SKM-1 (cell line): Measurements from ENCODE around the gene NCSTN.

Source experiments
- DNase-seq: peaks from one replicate; lab custom pipeline; 2025; ENCODE audit not compliant: unreplicated experiment; lab: John Stamatoyannopoulos, UW

NCSTN gene

GRCh38 chr1:160342953-160343869 lies at the start of gene NCSTN, which contains the start of gene COPA:
Gene NCSTN (plus strand): TSS chr1:160343383. CDS start chr1:160343397, 14 bp downstream.
Gene COPA (minus strand): TSS chr1:160343250. CDS start chr1:160343170, 80 bp downstream.
- peak; percentile 97 for DNase-seq

- no peak for DNase-seq
These were observed 47.1 kb upstream of the NCSTN start for GRCh38 chr1:160296036-160296435.

GRCh38 chr1:160300173-160300572 lies 43.0 kb upstream of the NCSTN start:
- no peak for DNase-seq

DNA sequence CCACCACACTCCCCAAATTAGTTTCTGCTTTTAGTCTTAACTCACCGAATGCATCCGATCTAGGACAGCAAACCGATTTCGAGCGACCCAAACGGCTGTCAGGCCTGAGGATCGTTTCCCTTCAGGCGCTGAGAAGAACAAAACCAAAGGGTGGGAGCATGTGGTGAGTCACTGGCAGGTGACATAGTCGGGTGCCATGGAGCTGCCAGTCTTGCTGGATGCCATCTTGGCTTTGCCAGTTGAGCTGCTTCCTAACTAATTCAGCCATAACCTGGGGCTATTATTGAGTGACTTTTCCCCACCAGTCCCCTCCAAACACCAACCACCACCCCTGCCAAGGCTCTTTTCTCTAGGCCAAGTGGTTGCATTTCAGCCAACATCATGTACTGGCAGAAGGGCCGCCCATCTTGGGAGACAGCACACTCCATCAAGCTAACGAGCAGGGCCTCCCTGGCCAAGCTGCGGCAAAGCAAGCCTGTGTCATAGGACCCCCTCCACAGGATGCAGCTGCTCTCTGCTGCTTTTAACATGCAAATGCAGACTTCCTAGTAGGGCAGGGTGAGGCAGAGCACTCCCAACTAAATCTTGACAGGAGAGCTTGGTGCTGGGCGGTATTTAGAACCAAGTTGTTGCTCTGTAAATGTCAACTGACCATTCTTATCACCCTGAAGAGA lies 35.9 kb upstream of the NCSTN start:
- DNase-seq: no peak

DNA sequence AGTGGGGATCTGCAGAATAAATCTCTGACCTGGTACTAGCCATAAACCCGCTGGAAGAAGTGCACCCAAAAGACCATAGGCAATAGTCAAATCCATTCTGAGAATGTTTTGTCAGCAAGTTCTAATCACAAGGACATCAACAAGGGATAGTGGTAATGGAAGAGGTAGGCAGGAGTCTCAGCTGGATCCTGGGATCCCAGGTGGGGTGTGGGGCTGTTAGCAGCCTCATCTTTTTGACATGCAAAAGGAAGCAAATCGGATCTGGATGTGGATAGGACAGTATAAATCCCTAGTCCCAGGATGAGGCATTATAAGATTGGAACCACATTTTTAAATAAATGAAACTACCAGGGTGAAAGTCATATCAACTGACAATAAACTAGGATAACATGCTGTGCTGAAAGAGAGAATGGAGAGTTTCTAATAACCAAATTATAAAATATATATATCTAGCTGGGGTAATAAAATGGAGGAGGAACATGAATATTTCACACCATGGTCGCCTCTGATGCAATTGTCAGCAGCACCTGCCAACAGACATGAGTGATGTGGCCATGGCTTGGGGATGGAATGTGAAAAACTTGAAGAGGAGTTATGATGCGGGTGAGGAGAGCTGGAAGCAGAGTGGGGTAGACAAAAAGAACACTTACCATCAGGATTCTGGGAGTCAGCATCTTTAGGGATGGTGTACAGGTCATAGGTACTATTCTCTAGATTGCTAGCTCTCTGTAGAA lies 34.6 kb upstream of the NCSTN start:
- DNase-seq: no peak

GRCh38 chr1:160309185-160309557 lies 34.0 kb upstream of the NCSTN start:
- DNase-seq: no peak

DNA sequence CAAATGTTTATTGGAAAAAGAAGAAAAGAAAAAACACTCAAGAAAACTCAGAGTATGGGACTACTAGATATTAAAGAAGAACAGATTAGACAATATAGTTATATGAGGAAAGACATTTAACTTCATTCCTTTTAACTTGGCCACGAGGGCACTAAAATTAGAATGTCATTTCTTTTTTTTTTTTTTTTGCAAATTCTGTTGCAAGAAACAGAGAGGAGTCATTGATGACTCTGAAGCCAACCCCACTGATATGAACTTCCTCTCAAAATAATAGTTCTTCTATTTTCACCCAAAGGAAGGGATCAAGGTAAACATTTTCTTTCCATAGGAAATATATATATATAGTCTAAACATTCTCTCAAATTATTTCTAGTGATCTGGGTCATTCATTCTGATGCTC lies 33.6 kb upstream of the NCSTN start:
- DNase-seq: no peak

- DNase-seq: no peak
These were observed 27.8 kb upstream of the NCSTN start for GRCh38 chr1:160315359-160315758.

GRCh38 chr1:160322831-160323230 lies 20.4 kb upstream of the NCSTN start:
- no peak for DNase-seq

DNA sequence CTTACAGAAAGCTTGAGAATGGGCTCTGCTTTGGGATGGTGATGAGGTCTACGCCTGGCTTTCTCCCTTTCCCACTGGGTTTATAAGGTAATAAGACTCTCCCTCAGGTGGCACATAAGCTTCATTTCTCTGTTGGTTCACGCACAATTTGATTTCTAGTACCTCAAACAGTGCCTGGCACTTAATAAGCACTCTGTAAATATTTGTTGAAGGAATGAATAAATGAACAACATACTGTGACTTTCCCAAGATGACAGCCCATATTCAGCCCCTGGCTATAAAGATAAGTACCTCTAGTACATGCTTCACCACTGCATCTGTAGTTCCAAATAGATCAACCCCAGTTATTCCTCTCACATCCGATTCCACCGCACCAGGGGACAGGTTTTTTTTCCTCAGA lies 17.9 kb upstream of the NCSTN start:
- no peak for DNase-seq

DNA sequence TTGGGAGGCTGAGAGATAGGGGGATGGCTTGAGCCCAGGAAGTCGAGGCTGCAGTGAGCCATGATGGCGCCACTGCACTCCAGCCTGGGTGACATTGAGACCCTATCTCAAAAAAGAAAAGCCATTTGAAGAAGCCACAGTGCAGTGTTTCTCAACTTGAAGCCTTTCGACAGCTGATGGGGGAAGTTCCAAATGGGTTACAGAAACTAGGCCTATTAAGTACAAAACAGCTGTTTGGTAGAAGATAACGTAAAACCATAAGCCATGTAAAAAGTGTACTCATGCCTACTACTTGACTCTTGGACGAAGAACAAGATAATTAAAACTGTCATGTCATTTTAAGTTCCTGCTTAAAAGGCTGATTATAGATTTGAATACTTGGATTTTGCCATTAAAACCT lies 16.8 kb upstream of the NCSTN start:
- no peak for DNase-seq

- DNase-seq: no peak
These were observed 15.0 kb upstream of the NCSTN start for GRCh38 chr1:160328184-160328583.

GRCh38 chr1:160330119-160330518 lies 13.1 kb upstream of the NCSTN start:
- no peak for DNase-seq

- DNase-seq: no peak
These were observed 10.7 kb upstream of the NCSTN start for GRCh38 chr1:160332516-160332915.

GRCh38 chr1:160338580-160338979 lies 4.6 kb upstream of the NCSTN start:
- peak; percentile 45 for DNase-seq

DNA sequence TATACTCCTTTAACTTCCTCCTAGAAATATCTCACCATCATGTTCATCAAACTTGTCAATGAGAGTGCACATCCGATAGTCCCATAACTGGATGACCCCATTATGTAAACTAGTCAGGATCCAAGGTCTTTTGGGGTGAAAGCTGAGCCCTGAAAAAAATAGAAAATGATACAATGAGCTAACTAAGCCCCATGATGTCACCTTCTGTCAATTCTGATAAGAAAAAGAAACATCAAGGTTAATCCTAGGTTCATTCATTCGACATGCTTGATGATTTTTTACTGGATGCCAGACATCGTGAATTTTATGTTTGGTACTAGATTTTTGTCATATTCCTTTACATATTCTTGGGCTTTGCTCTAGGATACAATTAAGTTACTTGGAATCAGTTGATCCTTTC lies 3.0 kb upstream of the NCSTN start:
- no peak for DNase-seq

- DNase-seq: no peak
These were observed 2.3 kb upstream of the NCSTN start for GRCh38 chr1:160340866-160341265.

DNA sequence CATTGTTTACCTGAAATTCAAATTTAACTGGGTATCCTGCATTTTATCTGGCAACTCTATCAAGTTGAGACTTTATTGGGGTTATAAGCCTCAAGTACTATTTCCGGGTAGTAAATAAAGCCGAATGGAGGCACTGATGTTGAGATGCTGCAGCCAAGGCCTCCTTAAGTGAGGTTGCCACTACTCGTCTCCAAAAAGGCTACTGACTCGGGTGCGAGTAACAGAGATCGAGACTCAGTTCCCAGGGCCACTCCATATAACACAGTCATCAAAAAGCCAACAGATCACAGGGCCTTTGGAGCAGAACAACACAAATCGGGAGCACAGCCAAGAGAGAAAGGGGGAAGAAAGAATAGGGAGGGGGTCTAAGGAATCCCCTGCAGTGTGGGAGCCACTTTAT lies 657 bp upstream of the NCSTN start:
- no peak for DNase-seq

DNA sequence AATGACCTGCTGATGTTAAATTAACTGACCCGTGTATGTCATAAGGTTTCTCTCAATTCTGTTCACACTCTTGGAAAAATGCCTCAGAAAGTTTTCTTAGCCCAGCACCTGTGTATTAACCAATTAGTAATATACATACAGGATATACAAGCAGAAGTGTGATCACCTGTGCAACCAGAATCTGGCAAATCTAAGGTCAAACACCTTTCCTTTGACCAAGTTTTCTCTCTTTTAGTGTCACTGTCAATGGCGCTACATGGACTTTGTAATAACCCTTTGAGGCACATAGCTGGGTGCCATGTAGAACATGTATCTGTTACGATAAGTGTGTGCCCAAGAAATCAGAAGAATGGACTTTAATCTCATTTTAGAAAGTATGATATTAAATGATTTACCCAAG lies 1.1 kb downstream of the NCSTN start:
- DNase-seq: no peak

- no peak for DNase-seq
These were observed 1.8 kb downstream of the NCSTN start for GRCh38 chr1:160344936-160345335.

DNA sequence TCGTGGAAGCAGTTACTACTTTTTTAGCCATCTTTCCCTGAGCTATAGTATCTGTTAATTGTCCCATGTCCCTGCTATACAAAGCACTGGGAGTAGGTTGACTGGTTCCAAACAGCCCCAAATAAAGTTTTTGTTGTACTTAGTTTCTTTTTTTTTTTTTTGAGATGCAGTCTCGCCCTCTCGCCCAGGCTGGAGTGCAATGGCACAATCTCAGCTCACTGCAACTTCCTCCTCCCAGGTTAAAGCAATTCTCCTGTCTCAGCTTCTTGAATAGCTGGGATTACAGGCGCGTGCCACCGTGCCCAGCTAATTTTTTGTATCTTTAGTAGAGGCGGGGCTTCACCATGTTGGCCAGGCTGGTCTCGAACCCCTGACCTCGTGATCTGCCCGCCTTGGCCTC lies 3.3 kb downstream of the NCSTN start:
- no peak for DNase-seq

GRCh38 chr1:160346958-160347357 lies 3.8 kb downstream of the NCSTN start:
- peak; percentile 95 for DNase-seq
